ENCODE data around the gene MBD3L2. TPM values are rescaled to one million over a fixed set of nuclear protein-coding genes. Genes with fewer than 3 reads are reported as not detected.
"Not testable (repeated sequence)": the region's sequence is repeated elsewhere in the genome, so short reads cannot be mapped to it uniquely, and the experiment has no call there.

MBD3L2 gene
- total RNA-seq (2021) = not detected in 2 replicates
- not detected for Bru-seq, nascent RNA
- BruChase-seq, experiment 1, labeled RNA remaining after a 2-hour chase = not detected
- not detected for BruChase-seq, experiment 2, labeled RNA remaining after a 6-hour chase
- long read RNA-seq = 0 reads

DNA sequence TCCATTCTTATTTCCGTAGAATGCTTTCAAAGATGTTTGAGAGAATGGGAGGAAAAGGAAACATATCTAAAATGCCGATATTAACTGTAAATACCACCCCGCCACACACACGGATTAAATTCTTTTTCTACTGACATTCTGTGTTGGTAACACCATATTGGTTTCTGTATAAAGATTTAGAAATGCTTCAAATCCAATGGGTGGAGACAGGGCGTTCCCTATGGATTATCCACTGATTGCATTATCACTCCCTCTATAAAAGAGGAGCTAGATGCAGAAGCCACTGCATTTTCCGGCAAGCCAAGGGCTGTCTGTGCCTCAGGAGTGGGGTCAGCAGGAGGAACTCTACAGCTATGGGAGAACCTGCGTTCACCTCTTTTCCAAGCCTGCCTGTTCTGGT lies at the start of gene MBD3L2:
MBD3L2 (plus strand) TSS at position 301 of the 400 bp plus-strand sequence; CDS start at position 354, 53 bp downstream.
- H3K9me3 ChIP-seq (ENCODE audit: insufficient read depth, low read depth); H4K20me1 ChIP-seq (ENCODE audit: insufficient read depth); BruUV-seq (replicated peaks); H2AFZ ChIP-seq; H3K9me2 ChIP-seq (ENCODE audit: insufficient read depth); H3K27ac ChIP-seq; H3K4me2 ChIP-seq; H3K4me1 ChIP-seq (replicated peaks; ENCODE audit: insufficient read depth); CTCF ChIA-PET; H3K36me3 ChIP-seq (ENCODE audit: low read depth); H3K4me3 ChIP-seq; H3F3A ChIP-seq (ENCODE audit: insufficient read depth, low read depth); DNase-seq; H3K27me3 ChIP-seq (ENCODE audit: insufficient read depth, low read depth); intact Hi-C loops (cut with micrococcal nuclease; ENCODE audit: unreplicated experiment); POLR2A ChIA-PET (ENCODE audit: unreplicated experiment); H3K79me2 ChIP-seq (ENCODE audit: low read depth): not testable (repeated sequence)

- H3K9me2 ChIP-seq (ENCODE audit: insufficient read depth) = no peaks in the 10 kb centered on the region
- peaks cover 38% of the 10 kb centered on the region for H3K27me3 ChIP-seq (ENCODE audit: insufficient read depth, low read depth)
- H3K9me3 ChIP-seq (ENCODE audit: insufficient read depth, low read depth) = no peaks in the 10 kb centered on the region
- no peaks in the 10 kb centered on the region for H4K20me1 ChIP-seq (ENCODE audit: insufficient read depth)
- H3K4me3 ChIP-seq = no peak overlapping the region
- H3K4me1 ChIP-seq (replicated peaks; ENCODE audit: insufficient read depth) = no peaks in the 10 kb centered on the region
- intact Hi-C loops (cut with micrococcal nuclease; ENCODE audit: unreplicated experiment) = no loop called here
- no peak overlapping the region for H3K4me2 ChIP-seq
- no peak overlapping the region for H2AFZ ChIP-seq
- CTCF ChIA-PET = no interaction called here
- no peaks in the 10 kb centered on the region for H3K36me3 ChIP-seq (ENCODE audit: low read depth)
- no peak overlapping the region for H3K27ac ChIP-seq
- POLR2A ChIA-PET (ENCODE audit: unreplicated experiment) = no interaction called here
- no peak for TF ChIP-seq EZH2 (IDR thresholded peaks at IDR 0.05; ENCODE audit: low read depth)
- TF ChIP-seq, protein P1, sequence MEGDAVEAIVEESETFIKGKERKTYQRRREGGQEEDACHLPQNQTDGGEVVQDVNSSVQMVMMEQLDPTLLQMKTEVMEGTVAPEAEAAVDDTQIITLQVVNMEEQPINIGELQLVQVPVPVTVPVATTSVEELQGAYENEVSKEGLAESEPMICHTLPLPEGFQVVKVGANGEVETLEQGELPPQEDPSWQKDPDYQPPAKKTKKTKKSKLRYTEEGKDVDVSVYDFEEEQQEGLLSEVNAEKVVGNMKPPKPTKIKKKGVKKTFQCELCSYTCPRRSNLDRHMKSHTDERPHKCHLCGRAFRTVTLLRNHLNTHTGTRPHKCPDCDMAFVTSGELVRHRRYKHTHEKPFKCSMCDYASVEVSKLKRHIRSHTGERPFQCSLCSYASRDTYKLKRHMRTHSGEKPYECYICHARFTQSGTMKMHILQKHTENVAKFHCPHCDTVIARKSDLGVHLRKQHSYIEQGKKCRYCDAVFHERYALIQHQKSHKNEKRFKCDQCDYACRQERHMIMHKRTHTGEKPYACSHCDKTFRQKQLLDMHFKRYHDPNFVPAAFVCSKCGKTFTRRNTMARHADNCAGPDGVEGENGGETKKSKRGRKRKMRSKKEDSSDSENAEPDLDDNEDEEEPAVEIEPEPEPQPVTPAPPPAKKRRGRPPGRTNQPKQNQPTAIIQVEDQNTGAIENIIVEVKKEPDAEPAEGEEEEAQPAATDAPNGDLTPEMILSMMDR (conservative IDR thresholded peaks at IDR 0.05) = no peak
- H3K79me2 ChIP-seq (ENCODE audit: low read depth) = no peaks in the 10 kb centered on the region
- H3F3A ChIP-seq (ENCODE audit: insufficient read depth, low read depth) = no peaks in the 10 kb centered on the region
- BruUV-seq (replicated peaks) = no TSS peak
- DNase-seq = no peak
Observed at GRCh38 chr19:6999933-7000332, 49.2 kb upstream of the MBD3L2 start.

GRCh38 chr19:7000333-7000732 lies 48.8 kb upstream of the MBD3L2 start:
- H3F3A ChIP-seq (ENCODE audit: insufficient read depth, low read depth) = no peaks in the 10 kb centered on the region
- no peak overlapping the region for H3K27ac ChIP-seq
- no peak overlapping the region for H2AFZ ChIP-seq
- CTCF ChIA-PET = no interaction called here
- DNase-seq = no peak
- BruUV-seq (replicated peaks) = no TSS peak
- TF ChIP-seq, protein P1 (conservative IDR thresholded peaks at IDR 0.05) = no peak
- TF ChIP-seq EZH2 (IDR thresholded peaks at IDR 0.05; ENCODE audit: low read depth) = no peak
- no peaks in the 10 kb centered on the region for H3K9me3 ChIP-seq (ENCODE audit: insufficient read depth, low read depth)
- peaks cover 38% of the 10 kb centered on the region for H3K27me3 ChIP-seq (ENCODE audit: insufficient read depth, low read depth)
- no peaks in the 10 kb centered on the region for H3K4me1 ChIP-seq (replicated peaks; ENCODE audit: insufficient read depth)
- intact Hi-C loops (cut with micrococcal nuclease; ENCODE audit: unreplicated experiment) = no loop called here
- no peak overlapping the region for H3K4me3 ChIP-seq
- H3K79me2 ChIP-seq (ENCODE audit: low read depth) = no peaks in the 10 kb centered on the region
- H4K20me1 ChIP-seq (ENCODE audit: insufficient read depth) = no peaks in the 10 kb centered on the region
- H3K4me2 ChIP-seq = no peak overlapping the region
- H3K36me3 ChIP-seq (ENCODE audit: low read depth) = no peaks in the 10 kb centered on the region
- H3K9me2 ChIP-seq (ENCODE audit: insufficient read depth) = no peaks in the 10 kb centered on the region
- POLR2A ChIA-PET (ENCODE audit: unreplicated experiment) = no interaction called here

DNA sequence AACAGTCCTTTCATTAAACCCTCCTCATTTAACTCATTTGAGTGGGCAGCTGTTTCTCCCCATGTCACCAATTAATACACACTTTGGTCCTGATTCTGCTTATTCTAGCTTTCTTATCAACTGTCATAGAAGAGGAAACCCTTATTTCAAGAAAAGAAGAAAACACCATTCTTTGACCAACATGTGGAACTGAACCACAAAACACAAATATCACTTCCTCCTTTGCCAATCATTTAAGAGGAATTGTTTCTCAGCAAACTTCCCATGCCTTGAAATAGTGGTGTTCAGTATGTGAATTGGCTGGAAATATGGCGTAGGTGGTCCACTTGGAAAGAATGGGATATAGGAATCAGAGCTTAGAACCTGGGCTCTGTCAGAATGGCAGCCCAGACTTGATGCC lies 48.3 kb upstream of the MBD3L2 start:
- Histone ChIP-seq H3K27me3 (ENCODE audit: insufficient read depth, low read depth) (peaks cover 38% of the 10 kb centered on the region), H3K36me3 (ENCODE audit: low read depth) (no peaks in the 10 kb centered on the region), H3K4me1 (replicated peaks; ENCODE audit: insufficient read depth) (no peaks in the 10 kb centered on the region), H3K27ac (no peak overlapping the region), H3K9me3 (ENCODE audit: insufficient read depth, low read depth) (no peaks in the 10 kb centered on the region), H3K9me2 (ENCODE audit: insufficient read depth) (no peaks in the 10 kb centered on the region), H3K79me2 (ENCODE audit: low read depth) (no peaks in the 10 kb centered on the region), H2AFZ (no peak overlapping the region), H3K4me2 (no peak overlapping the region), H3F3A (ENCODE audit: insufficient read depth, low read depth) (no peaks in the 10 kb centered on the region), H4K20me1 (ENCODE audit: insufficient read depth) (no peaks in the 10 kb centered on the region), H3K4me3 (no peak overlapping the region)
- intact Hi-C loops (cut with micrococcal nuclease; ENCODE audit: unreplicated experiment) = no loop called here
- no peak for DNase-seq
- TF ChIP-seq EZH2 (IDR thresholded peaks at IDR 0.05; ENCODE audit: low read depth) = no peak
- TF ChIP-seq, protein P1 (conservative IDR thresholded peaks at IDR 0.05) = no peak
- POLR2A ChIA-PET (ENCODE audit: unreplicated experiment) = no interaction called here
- CTCF ChIA-PET = no interaction called here
- no TSS peak for BruUV-seq (replicated peaks)
